Measurements from ENCODE around the gene ZNF792.
"Not testable (repeated sequence)": the region's sequence is repeated elsewhere in the genome, so short reads cannot be mapped to it uniquely, and the experiment has no call there.

Gene ZNF792

GRCh38 chr19:34998777-34999497 is 34.9 kb upstream of the ZNF792 start:
- DNase-seq: no peak

GRCh38 chr19:34998224-34998623 is 34.2 kb upstream of the ZNF792 start:
- DNase-seq: not testable (repeated sequence)

GRCh38 chr19:34997071-34997617 is 33.1 kb upstream of the ZNF792 start:
- DNase-seq: no peak

- no peak for DNase-seq
Observed at GRCh38 chr19:34995551-34995950, 31.5 kb upstream of the ZNF792 start.

GRCh38 chr19:34994643-34995541 is 30.9 kb upstream of the ZNF792 start:
- peak; percentile 71 to 85 for DNase-seq

GRCh38 chr19:34994286-34994642 is 30.2 kb upstream of the ZNF792 start:
- DNase-seq: no peak

- DNase-seq: not testable (repeated sequence)
Observed at GRCh38 chr19:34992582-34992981, 28.6 kb upstream of the ZNF792 start.

GRCh38 chr19:34991542-34992333 is 27.7 kb upstream of the ZNF792 start:
- DNase-seq: no peak

- DNase-seq: no peak
Observed at GRCh38 chr19:34990578-34991192, 26.7 kb upstream of the ZNF792 start.

- no peak for DNase-seq
Observed at GRCh38 chr19:34989298-34989697, 25.3 kb upstream of the ZNF792 start.

GRCh38 chr19:34988119-34988518 is 24.1 kb upstream of the ZNF792 start:
- DNase-seq: no peak

GRCh38 chr19:34985249-34986022 is 21.4 kb upstream of the ZNF792 start:
- peak in 1 of 2 experiments; percentile 26 for DNase-seq

- DNase-seq: no peak
Observed at GRCh38 chr19:34984287-34984686, 20.3 kb upstream of the ZNF792 start.

- DNase-seq: no peak
Observed at GRCh38 chr19:34983786-34984185, 19.8 kb upstream of the ZNF792 start.

GRCh38 chr19:34982275-34982674 is 18.2 kb upstream of the ZNF792 start:
- DNase-seq: no peak

- no peak for DNase-seq
Observed at GRCh38 chr19:34979819-34980640, 16.0 kb upstream of the ZNF792 start.

GRCh38 chr19:34976611-34977010 is 12.6 kb upstream of the ZNF792 start:
- no peak for DNase-seq

- no peak for DNase-seq
Observed at GRCh38 chr19:34975056-34975455, 11.0 kb upstream of the ZNF792 start.

GRCh38 chr19:34974646-34975045 is 10.6 kb upstream of the ZNF792 start:
- no peak for DNase-seq

GRCh38 chr19:34972163-34972705 is 8.2 kb upstream of the ZNF792 start:
- no peak for DNase-seq

All from SHP77 (cell line).